GM20000 (cell line): ENCODE measurements around the gene NEUROD6.

Source experiments
- DNase-seq: peaks from one replicate; pipeline ENCODE4 v3.0.0; 2012; ENCODE audit warnings: low spot score
- TF ChIP-seq, protein P1 (sequence below): IDR thresholded peaks from 2 replicates; pipeline ENCODE4 v1.5.1; 2012; ENCODE audit warnings: mild to moderate bottlenecking, control low read depth; ENCODE audit errors: extremely low read depth, missing control alignments

The NEUROD6 gene

DNA sequence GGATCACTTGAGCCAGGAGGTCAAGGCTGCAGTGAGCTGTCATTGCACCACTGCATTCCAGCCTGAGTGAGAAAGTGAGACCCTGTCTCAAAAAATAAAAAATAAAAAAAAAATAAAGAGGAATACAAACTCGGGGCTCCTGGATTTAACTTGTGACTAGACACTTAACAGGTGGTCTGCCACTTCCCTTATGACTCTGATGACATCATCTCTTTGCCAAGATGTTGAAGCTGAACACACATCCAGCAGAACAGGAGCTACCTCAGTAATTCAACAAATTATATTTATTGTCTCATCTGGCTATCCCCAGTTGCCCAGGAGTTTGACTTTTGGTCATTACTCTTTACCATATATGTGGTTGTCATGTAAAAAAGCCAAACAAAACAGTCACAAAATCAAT, 35.3 kb downstream of the NEUROD6 start:
- TF ChIP-seq, protein P1, sequence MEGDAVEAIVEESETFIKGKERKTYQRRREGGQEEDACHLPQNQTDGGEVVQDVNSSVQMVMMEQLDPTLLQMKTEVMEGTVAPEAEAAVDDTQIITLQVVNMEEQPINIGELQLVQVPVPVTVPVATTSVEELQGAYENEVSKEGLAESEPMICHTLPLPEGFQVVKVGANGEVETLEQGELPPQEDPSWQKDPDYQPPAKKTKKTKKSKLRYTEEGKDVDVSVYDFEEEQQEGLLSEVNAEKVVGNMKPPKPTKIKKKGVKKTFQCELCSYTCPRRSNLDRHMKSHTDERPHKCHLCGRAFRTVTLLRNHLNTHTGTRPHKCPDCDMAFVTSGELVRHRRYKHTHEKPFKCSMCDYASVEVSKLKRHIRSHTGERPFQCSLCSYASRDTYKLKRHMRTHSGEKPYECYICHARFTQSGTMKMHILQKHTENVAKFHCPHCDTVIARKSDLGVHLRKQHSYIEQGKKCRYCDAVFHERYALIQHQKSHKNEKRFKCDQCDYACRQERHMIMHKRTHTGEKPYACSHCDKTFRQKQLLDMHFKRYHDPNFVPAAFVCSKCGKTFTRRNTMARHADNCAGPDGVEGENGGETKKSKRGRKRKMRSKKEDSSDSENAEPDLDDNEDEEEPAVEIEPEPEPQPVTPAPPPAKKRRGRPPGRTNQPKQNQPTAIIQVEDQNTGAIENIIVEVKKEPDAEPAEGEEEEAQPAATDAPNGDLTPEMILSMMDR = no peak
- no peak for DNase-seq

DNA sequence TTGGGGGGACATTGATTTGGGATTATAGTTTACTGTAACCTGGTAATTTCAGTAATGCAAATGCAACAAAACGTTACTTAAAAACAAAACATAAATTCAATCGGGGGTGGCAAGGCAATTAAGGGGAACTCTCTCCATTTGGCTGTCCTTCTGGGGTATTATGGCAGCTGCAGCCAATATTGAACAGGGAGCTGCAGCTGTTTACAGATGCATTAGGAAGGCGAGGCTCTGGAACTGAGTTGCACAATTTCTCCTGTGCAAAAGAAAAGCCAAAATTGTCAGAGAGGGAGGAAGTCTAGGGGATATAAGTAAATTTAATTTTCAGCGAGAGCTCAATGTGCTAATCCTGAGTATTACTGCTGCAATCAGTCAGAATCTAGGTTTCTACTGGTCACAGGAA, 36.1 kb downstream of the NEUROD6 start:
- TF ChIP-seq, protein P1 = no peak
- DNase-seq = no peak

DNA sequence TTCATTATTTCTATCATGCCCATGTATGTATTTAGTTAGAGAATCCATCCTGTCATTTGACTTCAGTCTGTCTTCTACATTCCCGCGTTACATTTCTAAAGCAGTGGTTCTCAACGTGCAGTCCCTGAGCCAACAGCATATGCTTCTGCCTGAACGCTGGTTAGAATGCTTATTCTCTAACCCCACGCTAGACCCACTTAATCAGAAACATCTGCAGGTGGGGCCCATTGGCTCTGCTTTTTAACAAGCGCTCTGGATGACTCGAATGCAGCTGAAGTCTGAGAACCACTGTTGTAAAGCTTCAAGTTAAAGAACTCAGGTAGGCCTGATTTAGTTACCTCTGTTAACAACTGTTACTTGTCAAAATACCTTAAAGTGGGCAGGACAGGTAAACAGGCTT, 38.2 kb downstream of the NEUROD6 start:
- DNase-seq = no peak
- TF ChIP-seq, protein P1 = no peak

DNA sequence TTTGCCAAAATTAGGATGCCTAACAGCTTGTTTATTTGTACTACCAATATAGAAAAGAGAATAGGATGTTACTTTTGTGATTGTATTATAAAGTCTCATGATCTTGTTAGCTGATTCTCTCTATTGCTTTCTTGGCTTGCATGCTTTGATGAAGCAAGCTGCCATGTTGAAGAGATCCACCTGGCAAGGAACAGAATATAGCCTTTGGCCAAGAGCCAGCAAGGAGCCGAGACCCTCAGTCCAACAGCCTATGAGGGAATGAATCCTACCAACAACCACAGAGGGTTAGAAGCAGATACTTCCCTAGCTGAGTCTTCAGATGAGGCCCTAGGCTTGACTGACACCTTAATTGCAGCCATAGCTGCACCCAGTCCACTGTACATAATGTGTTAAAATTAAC, 41.2 kb downstream of the NEUROD6 start:
- TF ChIP-seq, protein P1 = no peak
- no peak for DNase-seq

DNA sequence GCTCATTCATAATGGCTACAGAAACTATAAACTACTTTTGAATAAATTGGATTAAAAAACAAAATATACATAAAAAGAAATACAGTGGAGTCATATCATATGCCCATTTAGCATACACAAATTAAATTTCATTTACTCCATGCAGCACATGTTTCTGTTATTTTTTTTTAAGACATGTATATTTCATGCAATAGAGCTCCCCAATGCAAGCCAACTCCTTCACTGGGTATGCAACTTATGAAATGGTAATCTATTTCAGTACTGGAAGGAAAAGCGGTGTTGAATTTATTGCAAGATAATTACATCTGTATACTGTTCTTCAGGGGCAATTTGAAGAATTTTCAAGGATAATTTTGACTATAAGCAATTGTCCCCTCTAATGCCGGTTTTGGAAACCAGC, 49.9 kb downstream of the NEUROD6 start:
- TF ChIP-seq, protein P1 = no peak
- DNase-seq = no peak
